Osteoblast (primary cell): ENCODE results near the gene SNX1. TPM values are rescaled to one million over a fixed set of nuclear protein-coding genes. Genes with fewer than 3 reads are reported as not detected.

ENCODE experiments used
- DNase-seq: peaks from one replicate; pipeline ENCODE4 v3.0.0; 2011; ENCODE audit warnings: low spot score, mixed read lengths; ENCODE audit not compliant: insufficient read length; ENCODE audit errors: missing footprints
- H2AFZ ChIP-seq: 2 replicates; pipeline ENCODE4 v1.6.0; 2011; ENCODE audit warnings: mild to moderate bottlenecking, low read length
- H3K27ac ChIP-seq: 2 replicates; pipeline ENCODE4 v1.5.1; 2011; ENCODE audit warnings: mild to moderate bottlenecking, low read depth, low read length, moderate library complexity
- H3K27me3 ChIP-seq: 2 replicates; pipeline ENCODE4 v1.6.0; 2012; ENCODE audit warnings: mild to moderate bottlenecking, control low read depth, inconsistent platforms, low read length, moderate library complexity; ENCODE audit not compliant: insufficient read depth
- H3K36me3 ChIP-seq: 2 replicates; pipeline ENCODE4 v1.5.1; 2011; ENCODE audit warnings: mild to moderate bottlenecking, low read length, control low read depth, moderate library complexity; ENCODE audit not compliant: insufficient read depth
- H3K4me1 ChIP-seq: 2 replicates; pipeline ENCODE4 v1.5.1; 2011; ENCODE audit warnings: mild to moderate bottlenecking, low read length, control low read depth, moderate library complexity; ENCODE audit not compliant: insufficient read depth
- H3K4me2 ChIP-seq: 2 replicates; pipeline ENCODE4 v1.6.0; 2011; ENCODE audit warnings: mild to moderate bottlenecking, low read length; ENCODE audit not compliant: insufficient read depth
- H3K4me3 ChIP-seq: fragments of 200-600 bp; sonication (generic); 3 replicates; pipeline ENCODE4 v1.5.1; 2012; ENCODE audit warnings: mild to moderate bottlenecking, low read length, inconsistent platforms; ENCODE audit not compliant: insufficient read depth
- H3K79me2 ChIP-seq: 2 replicates; pipeline ENCODE4 v1.6.0; 2012; ENCODE audit warnings: mild to moderate bottlenecking, low read length, control low read depth, inconsistent platforms; ENCODE audit not compliant: insufficient read depth
- H3K9me3 ChIP-seq: 2 replicates; pipeline ENCODE4 v1.5.1; 2011; ENCODE audit warnings: low read depth, low read length, control low read depth
- H4K20me1 ChIP-seq: 2 replicates; pipeline ENCODE4 v1.6.0; 2012; ENCODE audit warnings: mild to moderate bottlenecking, low read length, control low read depth; ENCODE audit not compliant: insufficient read depth
- CTCF ChIP-seq: IDR thresholded peaks from 2 replicates; pipeline ENCODE4 v1.5.1; 2011; ENCODE audit warnings: mild to moderate bottlenecking, low read depth, low read length, moderate library complexity; ENCODE audit errors: extremely low read depth
- total RNA-seq: library from RNA; depleted of rRNA; stranded (reverse); fragments of >200 nt; gene quantifications from 2 replicates; pipeline ENCODE4 v1.2.3, GENCODE V29; 2012

SNX1 gene
- total RNA-seq, 1 donor: 51.0 TPM

GRCh38 chr15:64092864-64093626 is 2.7 kb upstream of the SNX1 start:
- no peak for DNase-seq
- peaks cover 77% of the 10 kb centered on the region for H3K79me2 ChIP-seq

GRCh38 chr15:64093627-64094417 is 2.0 kb upstream of the SNX1 start, which contains the start of gene CIAO2A:
TSS of gene CIAO2A (minus strand) at chr15:64093838. CDS start at chr15:64093768, 70 bp downstream.
- no peak for TF ChIP-seq CTCF
- peak within 1 kb of the TSS; percentile 95 for H3K4me2 ChIP-seq
- DNase-seq: peak; percentile 95
- H3K27me3 ChIP-seq: no peaks in the 10 kb centered on the region
- no peaks in the 10 kb centered on the region for H3K36me3 ChIP-seq
- peak within 1 kb of the TSS; percentile 80 for H3K4me3 ChIP-seq
- H4K20me1 ChIP-seq: peaks cover 21% of the 10 kb centered on the region
- peaks cover 82% of the 10 kb centered on the region for H3K79me2 ChIP-seq
- H3K9me3 ChIP-seq: no peaks in the 10 kb centered on the region
- peaks cover 36% of the 10 kb centered on the region for H3K4me1 ChIP-seq
- peak within 1 kb of the TSS; percentile 82 for H3K27ac ChIP-seq
- peak within 1 kb of the TSS; percentile 96 for H2AFZ ChIP-seq

More at GRCh38 chr15:64092864-64093626, 2.7 kb upstream of the SNX1 start:
- H3K9me3 ChIP-seq: no peaks in the 10 kb centered on the region
- H3K36me3 ChIP-seq: peaks cover 7% of the 10 kb centered on the region
- H3K27ac ChIP-seq: peak overlapping the region; percentile 82
- peak overlapping the region; percentile 80 for H3K4me3 ChIP-seq
- H4K20me1 ChIP-seq: peaks cover 16% of the 10 kb centered on the region
- H2AFZ ChIP-seq: peak overlapping the region; percentile 96
- peak; percentile 13 for TF ChIP-seq CTCF
- H3K27me3 ChIP-seq: no peaks in the 10 kb centered on the region
- peaks cover 34% of the 10 kb centered on the region for H3K4me1 ChIP-seq
- H3K4me2 ChIP-seq: peak overlapping the region; percentile 95

- H3K4me1 ChIP-seq: peaks cover 36% of the 10 kb centered on the region
- peak overlapping the region; percentile 89 for H2AFZ ChIP-seq
- H3K27ac ChIP-seq: peak overlapping the region; percentile 34
- no peak for DNase-seq
- H3K4me2 ChIP-seq: peak overlapping the region; percentile 65
- H3K9me3 ChIP-seq: no peaks in the 10 kb centered on the region
- H4K20me1 ChIP-seq: peaks cover 36% of the 10 kb centered on the region
- peaks cover 83% of the 10 kb centered on the region for H3K79me2 ChIP-seq
- no peaks in the 10 kb centered on the region for H3K27me3 ChIP-seq
- peak overlapping the region; percentile 94 for H3K4me3 ChIP-seq
- H3K36me3 ChIP-seq: no peaks in the 10 kb centered on the region
- no peak for TF ChIP-seq CTCF
These were observed 369 bp upstream of the SNX1 start for GRCh38 chr15:64095431-64095794.
